Fibroblast of peridontal ligament (primary cell): Measurements from ENCODE around the gene NDEL1.

Source experiments
- DNase-seq: peaks from one replicate; pipeline ENCODE4 v3.0.0-alpha.2; 2010; ENCODE audit errors: extremely low read depth

The NDEL1 gene

DNA sequence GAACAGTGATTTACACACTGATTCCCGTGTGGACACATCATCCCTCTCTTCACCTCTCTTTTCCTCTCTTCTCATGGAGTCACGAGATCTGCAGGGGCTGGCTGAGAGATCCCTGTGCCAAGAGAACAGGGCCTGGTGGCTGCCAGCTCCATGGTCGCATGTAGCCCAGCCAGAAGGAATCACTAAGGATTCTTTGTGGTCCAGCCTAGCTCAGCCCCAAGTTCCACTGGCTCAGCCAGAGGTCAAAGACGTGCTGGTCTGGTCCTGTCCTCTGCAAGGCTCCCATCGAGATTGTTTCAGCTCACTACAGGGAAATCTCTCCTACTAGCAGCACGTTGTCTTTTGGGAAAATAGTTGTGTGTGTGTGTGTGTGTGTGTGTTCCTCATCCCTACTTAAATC, 66.4 kb downstream of the NDEL1 start:
- no peak for DNase-seq

GRCh38 chr17:8503368-8503767, 67.7 kb downstream of the NDEL1 start:
- no peak for DNase-seq

DNA sequence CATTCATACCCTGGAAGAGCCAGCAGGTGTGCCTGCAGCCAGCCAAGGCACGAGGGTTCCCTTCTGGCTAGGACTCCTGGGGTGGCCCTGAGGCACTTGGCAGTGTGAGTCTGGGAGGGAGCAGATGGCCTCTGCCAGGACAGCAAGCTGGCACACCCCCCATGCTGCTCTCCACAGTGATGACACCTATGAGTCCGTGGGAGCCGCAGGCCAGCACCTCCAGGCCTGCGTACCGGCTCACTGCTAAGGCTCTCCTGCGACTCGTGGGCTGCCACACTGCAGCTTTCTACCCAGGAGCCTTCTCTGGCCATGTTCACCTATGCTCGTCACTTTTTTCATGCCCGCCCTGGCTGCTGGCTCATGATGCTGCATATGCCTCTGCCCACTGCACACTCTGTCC, 68.1 kb downstream of the NDEL1 start:
- no peak for DNase-seq

DNA sequence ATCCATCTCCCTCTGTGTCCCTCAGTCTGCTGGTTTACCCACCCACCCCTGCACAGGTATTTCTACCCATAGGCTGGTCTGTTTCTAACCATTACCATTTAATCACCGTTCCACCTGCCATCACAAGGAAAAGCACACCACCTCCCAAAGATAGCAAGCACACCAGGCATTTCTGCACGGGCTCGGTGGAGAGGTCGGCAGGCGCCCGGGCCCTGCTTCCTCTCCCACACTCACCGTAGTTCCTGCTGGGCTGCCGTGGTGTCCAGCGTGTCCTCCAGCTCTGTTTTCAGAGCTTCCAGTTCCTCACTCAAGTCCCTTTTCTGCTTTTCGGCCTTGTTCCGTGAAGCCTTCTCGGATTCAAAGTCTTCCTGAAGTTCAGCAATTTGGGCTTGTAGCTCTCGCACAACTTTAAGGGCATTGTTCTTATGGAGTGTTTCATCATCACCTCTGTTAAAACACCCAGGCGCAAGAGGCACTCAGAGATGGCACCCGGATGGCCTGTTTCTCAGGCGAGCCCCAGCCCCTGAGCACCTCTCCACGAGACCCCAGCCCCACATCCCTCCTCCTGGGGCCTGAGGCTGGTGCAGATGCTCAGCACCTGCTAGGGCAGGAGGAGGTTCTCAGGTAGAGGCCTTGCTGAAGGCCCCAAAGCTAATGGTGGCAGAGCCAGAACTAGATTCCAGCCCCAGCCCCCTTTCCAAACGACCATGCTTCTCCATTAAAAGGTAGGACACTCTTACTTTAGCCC, 69.0 kb downstream of the NDEL1 start:
- no peak for DNase-seq

GRCh38 chr17:8506145-8506544, 70.5 kb downstream of the NDEL1 start:
- DNase-seq, result no peak

DNA sequence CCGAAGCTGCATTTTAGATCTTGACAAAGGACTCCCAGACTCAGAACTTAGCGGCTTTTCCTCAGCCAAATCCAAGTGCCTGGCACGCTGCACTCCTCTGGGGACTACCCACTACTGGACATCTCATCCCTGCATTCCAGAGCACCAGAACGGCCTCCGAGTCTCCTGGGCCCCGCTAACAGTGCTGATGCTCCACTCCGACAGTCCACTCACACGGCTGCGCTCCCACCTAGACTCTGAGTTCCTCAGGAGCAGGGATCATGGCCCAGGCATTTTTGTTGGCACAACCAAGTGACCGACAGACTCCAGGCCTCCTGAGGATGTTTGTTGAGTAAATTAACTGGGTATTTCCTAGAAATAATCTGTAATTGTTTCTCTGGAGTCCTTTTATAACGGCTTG, 79.1 kb downstream of the NDEL1 start:
- DNase-seq, result no peak
